NK-92 (cell line): ENCODE results near the gene TXNRD2.

Source experiments
- DNase-seq: peaks from one replicate; lab custom pipeline; 2025; ENCODE audit not compliant: unreplicated experiment; lab: John Stamatoyannopoulos, UW

The TXNRD2 gene

GRCh38 chr22:19866665-19867009 lies 75.0 kb downstream of the TXNRD2 start:
- DNase-seq = no peak

GRCh38 chr22:19865141-19865829 lies 76.3 kb downstream of the TXNRD2 start:
- no peak for DNase-seq

GRCh38 chr22:19864538-19865106 lies 77.0 kb downstream of the TXNRD2 start:
- no peak for DNase-seq

GRCh38 chr22:19863571-19863970 lies 78.0 kb downstream of the TXNRD2 start:
- no peak for DNase-seq

- DNase-seq = no peak
Measured at GRCh38 chr22:19862619-19863246, 78.9 kb downstream of the TXNRD2 start.

GRCh38 chr22:19859861-19860510 lies 81.6 kb downstream of the TXNRD2 start:
- DNase-seq = no peak

GRCh38 chr22:19857382-19857781 lies 84.2 kb downstream of the TXNRD2 start:
- no peak for DNase-seq

GRCh38 chr22:19855504-19856409 lies 85.9 kb downstream of the TXNRD2 start:
- no peak for DNase-seq

GRCh38 chr22:19854778-19855503 lies 86.7 kb downstream of the TXNRD2 start, which contains the start of the genes GNB1L and RTL10:
Gene GNB1L, minus strand, starts transcription at chr22:19854874. Its CDS starts 33,519 bp downstream, at chr22:19821355.
Gene RTL10, minus strand, starts transcription at chr22:19854874. Its CDS starts 2,613 bp downstream, at chr22:19852261.
- peak; percentile 50 for DNase-seq

- DNase-seq = no peak
Measured at GRCh38 chr22:19853879-19854777, 87.5 kb downstream of the TXNRD2 start.

- no peak for DNase-seq
Measured at GRCh38 chr22:19853058-19853878, 88.3 kb downstream of the TXNRD2 start.

- no peak for DNase-seq
Measured at GRCh38 chr22:19852177-19852781, 89.3 kb downstream of the TXNRD2 start.

GRCh38 chr22:19851291-19852176 lies 90.1 kb downstream of the TXNRD2 start:
- DNase-seq = no peak

GRCh38 chr22:19850763-19851109 lies 90.9 kb downstream of the TXNRD2 start:
- no peak for DNase-seq

- no peak for DNase-seq
Measured at GRCh38 chr22:19849835-19850762, 91.5 kb downstream of the TXNRD2 start.
